ENCODE measurements around the gene SRRT. TPM values are rescaled to one million over a fixed set of nuclear protein-coding genes. Genes with fewer than 3 reads are reported as not detected.

SRRT gene
- total RNA-seq, 2 donors from 2014 or later, result 105 to 182 TPM

- intact Hi-C loops (cut with DNase I), result no loop called here
- 9% methylated on average over 43 of the region's 43 CpGs for WGBS
- H3K36me3 ChIP-seq, result peaks cover 4 to 10% of the 10 kb centered on the region in 2 donors
- TF ChIP-seq POLR2A (IDR thresholded peaks at IDR 0.05) (no peak), POLR2AphosphoS5 (IDR thresholded peaks at IDR 0.05) (no peak)
- TF ChIP-seq, protein P1, sequence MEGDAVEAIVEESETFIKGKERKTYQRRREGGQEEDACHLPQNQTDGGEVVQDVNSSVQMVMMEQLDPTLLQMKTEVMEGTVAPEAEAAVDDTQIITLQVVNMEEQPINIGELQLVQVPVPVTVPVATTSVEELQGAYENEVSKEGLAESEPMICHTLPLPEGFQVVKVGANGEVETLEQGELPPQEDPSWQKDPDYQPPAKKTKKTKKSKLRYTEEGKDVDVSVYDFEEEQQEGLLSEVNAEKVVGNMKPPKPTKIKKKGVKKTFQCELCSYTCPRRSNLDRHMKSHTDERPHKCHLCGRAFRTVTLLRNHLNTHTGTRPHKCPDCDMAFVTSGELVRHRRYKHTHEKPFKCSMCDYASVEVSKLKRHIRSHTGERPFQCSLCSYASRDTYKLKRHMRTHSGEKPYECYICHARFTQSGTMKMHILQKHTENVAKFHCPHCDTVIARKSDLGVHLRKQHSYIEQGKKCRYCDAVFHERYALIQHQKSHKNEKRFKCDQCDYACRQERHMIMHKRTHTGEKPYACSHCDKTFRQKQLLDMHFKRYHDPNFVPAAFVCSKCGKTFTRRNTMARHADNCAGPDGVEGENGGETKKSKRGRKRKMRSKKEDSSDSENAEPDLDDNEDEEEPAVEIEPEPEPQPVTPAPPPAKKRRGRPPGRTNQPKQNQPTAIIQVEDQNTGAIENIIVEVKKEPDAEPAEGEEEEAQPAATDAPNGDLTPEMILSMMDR (IDR thresholded peaks at IDR 0.05), result no peak
- H3K9me3 ChIP-seq, result no peaks in the 10 kb centered on the region
- no peak for DNase-seq (ENCODE audit: low spot score)
- no peaks in the 10 kb centered on the region for H3K27me3 ChIP-seq (replicated peaks; ENCODE audit: insufficient read depth)
- H3K4me1 ChIP-seq (replicated peaks), result peaks cover 27% of the 10 kb centered on the region
- H3K27ac ChIP-seq, result peak overlapping the region; percentile 96 to 97
- peak overlapping the region; percentile 43 to 54 for H3K4me3 ChIP-seq
These were observed 16.0 kb downstream of the SRRT start for GRCh38 chr7:100890653-100891567.

DNA sequence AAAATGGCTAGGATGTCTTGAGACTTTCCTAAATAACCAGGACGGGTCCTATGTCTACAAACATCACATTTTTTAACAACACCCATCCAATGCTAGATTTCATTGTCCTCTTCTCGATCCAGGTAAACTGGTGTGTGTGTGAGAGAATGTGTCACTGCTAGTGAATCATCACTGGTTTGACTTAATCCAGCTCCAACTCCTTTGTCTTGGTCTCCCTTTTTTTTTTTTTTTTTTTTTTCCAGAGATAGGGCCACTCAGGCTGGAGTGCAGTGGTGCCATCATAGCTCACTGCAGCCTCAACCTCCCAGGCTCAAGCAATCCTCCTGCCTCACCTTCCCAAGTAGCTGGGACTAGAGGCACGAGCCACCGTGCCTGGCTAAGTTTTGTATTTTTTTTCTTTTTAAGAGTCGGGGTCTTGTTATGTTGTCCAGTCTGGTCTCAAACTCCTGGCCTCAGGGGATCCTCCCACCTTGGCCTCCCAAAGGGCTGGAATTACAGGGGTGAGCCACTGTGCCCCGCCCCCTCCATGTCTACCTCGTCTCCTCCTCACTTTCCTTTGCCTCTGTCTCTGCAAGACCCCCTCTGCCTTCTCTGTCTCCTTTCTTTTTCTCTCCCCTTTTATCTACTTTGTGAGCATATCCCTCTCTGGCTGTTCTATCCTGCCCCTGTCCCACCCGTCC lies 16.8 kb downstream of the SRRT start:
- Histone ChIP-seq H3K4me1 (replicated peaks) (peaks cover 27% of the 10 kb centered on the region), H3K4me3 (no peak overlapping the region), H3K27me3 (replicated peaks; ENCODE audit: insufficient read depth) (no peaks in the 10 kb centered on the region), H3K27ac (peak overlapping the region in 1 of 2 donors; percentile 97), H3K36me3 (peaks cover 0 to 2% of the 10 kb centered on the region in 2 donors), H3K9me3 (no peaks in the 10 kb centered on the region)
- no peak for TF ChIP-seq POLR2AphosphoS5 (IDR thresholded peaks at IDR 0.05)
- no peak for TF ChIP-seq POLR2A (IDR thresholded peaks at IDR 0.05)
- TF ChIP-seq, protein P1 (IDR thresholded peaks at IDR 0.05), result no peak
- WGBS, result 74% methylated on average over 8 of the region's 8 CpGs
- no peak for DNase-seq (ENCODE audit: low spot score)
- intact Hi-C loops (cut with DNase I), result no loop called here

DNA sequence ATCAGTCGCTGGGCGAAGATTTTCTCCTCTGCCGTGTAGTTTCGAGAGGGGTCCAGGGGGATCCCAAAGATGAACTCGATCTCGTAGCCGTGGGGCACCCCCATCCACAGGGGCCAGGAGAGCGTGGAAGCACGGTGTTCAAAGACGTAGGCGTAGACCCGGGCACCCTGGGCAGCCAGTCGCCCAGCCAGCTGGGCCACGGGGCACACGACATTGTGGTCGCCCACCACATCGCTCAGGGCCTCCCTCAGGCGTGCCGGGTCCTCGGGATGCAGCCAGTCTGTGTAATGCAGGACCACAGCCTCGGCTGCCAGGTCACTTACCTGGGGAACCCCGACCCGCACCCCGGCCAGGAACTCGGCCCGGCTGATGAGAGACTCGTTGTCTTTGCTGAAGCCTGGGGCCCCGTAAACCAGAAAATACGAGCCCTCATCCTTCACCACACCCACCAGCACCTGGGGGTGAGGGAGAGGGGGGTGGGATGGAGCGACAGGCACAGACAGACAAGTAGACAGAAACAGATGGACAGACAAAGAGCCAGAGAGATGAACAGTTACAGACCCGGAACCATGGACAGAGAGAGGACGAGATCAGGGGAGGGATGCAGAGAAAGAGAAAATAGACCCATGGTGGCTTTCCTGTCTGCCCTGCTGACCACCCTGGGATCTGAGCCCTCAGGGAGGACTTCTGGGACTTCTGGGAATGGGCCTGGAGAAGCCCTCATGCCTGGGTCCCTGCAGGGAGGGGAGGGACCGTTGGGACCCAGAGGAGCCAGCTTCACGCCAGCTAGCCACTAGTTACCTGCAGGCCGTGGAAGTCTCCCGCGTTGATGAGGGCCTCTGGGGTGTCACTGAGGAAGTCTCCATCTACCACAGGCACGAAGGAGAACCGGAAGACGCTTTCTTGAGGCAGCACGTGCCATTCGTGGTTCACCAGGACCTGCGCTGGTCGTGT lies 17.7 kb downstream of the SRRT start:
- no peak for DNase-seq (ENCODE audit: low spot score)
- intact Hi-C loops (cut with DNase I), result no loop called here
- H3K4me1 ChIP-seq (replicated peaks), result peaks cover 27% of the 10 kb centered on the region
- H3K27me3 ChIP-seq (replicated peaks; ENCODE audit: insufficient read depth), result no peaks in the 10 kb centered on the region
- H3K36me3 ChIP-seq, result no peaks in the 10 kb centered on the region
- no peak overlapping the region for H3K4me3 ChIP-seq
- H3K9me3 ChIP-seq, result no peaks in the 10 kb centered on the region
- no peak overlapping the region for H3K27ac ChIP-seq
- TF ChIP-seq, protein P1 (IDR thresholded peaks at IDR 0.05), result no peak
- TF ChIP-seq POLR2A (IDR thresholded peaks at IDR 0.05), result no peak
- no peak for TF ChIP-seq POLR2AphosphoS5 (IDR thresholded peaks at IDR 0.05)
- 89% methylated on average over 41 of the region's 44 CpGs for WGBS

DNA sequence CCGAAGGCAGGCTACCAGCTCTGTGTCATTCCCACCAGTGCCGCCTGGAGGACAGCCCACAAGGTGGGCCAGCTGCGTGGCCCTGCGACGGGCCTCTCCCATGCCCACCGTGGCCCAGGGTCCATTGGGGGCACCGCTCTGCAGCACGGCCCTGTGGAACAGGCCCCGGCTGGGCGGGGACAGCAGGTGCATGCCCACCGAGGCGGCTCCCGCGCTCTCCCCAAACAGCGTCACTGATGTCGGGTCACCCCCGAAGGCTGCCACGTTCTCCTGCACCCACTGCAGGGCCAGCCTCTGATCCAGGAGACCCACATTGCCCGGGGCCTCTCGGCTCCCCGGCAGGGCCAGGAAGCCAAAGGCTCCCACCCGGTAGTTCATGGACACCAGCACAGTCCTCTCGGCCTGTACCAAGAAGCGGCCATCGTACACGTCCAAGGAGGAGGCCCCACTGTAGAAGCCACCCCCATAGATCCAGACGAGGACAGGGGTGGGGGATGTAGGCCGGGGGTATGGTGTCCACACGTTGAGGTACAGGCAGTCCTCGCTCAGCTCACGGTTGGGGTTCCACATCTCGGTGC lies 18.5 kb downstream of the SRRT start:
- Histone ChIP-seq H3K27me3 (replicated peaks; ENCODE audit: insufficient read depth) (no peaks in the 10 kb centered on the region), H3K4me1 (replicated peaks) (peaks cover 25% of the 10 kb centered on the region)
- intact Hi-C loops (cut with DNase I), result no loop called here

More for the DNA sequence above, 18.5 kb downstream of the SRRT start:
- no peak overlapping the region for H3K4me3 ChIP-seq
- TF ChIP-seq POLR2A (IDR thresholded peaks at IDR 0.05) (no peak), POLR2AphosphoS5 (IDR thresholded peaks at IDR 0.05) (no peak)
- TF ChIP-seq, protein P1 (IDR thresholded peaks at IDR 0.05), result no peak
- no peak for DNase-seq (ENCODE audit: low spot score)
- no peaks in the 10 kb centered on the region for H3K9me3 ChIP-seq
- H3K27ac ChIP-seq, result no peak overlapping the region
- no peaks in the 10 kb centered on the region for H3K36me3 ChIP-seq
- WGBS, result 86% methylated on average over 10 of the region's 32 CpGs

Measured in prostate gland (tissue), 2 donors.